Measurements from ENCODE around the gene SPTSSA. TPM values are rescaled to one million over a fixed set of nuclear protein-coding genes. Genes with fewer than 3 reads are reported as not detected.
"Not testable (repeated sequence)": the region's sequence is repeated elsewhere in the genome, so short reads cannot be mapped to it uniquely, and the experiment has no call there.

Gene SPTSSA
- polyA plus RNA-seq, 1 donor, result 21.6 TPM

- no peak for DNase-seq (ENCODE audit: low read depth)
These were observed 35.4 kb downstream of the SPTSSA start for GRCh38 chr14:34426313-34427295.

DNA sequence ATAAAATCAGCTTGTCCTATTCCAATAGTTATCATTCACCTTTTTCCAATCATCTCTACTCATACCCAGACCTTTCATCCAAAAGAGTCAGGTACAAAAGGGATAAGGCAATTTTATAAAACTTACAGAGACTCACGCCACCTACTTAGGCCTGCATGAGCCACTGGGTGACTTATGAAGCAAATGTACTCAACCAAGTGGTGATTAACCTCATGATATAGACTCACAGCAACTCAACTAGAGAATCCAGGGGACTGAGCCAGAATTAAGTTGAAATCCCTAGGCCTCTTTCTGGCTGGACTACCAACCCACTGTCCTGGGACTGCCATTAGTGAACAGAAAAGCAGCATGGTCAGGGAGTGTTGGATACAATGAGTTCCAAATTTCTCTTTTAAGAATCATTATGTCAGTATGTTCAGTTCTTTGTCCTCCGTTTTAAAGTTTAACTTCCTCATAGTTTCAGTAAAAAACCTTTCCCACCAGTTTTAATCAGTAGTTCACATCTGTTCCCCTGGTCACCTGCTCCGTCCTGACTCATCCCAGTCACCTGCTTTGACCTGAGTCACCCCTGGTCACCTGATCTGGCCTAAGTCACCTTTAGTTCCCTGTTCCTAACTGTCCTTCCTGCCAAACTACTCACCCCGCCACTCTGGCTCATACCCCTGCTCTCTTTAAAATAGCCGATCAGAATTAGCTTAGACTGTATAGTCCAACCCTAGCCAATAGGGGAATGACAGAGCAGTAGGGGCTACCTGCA lies 36.8 kb downstream of the SPTSSA start:
- DNase-seq (ENCODE audit: low read depth), result no peak

DNA sequence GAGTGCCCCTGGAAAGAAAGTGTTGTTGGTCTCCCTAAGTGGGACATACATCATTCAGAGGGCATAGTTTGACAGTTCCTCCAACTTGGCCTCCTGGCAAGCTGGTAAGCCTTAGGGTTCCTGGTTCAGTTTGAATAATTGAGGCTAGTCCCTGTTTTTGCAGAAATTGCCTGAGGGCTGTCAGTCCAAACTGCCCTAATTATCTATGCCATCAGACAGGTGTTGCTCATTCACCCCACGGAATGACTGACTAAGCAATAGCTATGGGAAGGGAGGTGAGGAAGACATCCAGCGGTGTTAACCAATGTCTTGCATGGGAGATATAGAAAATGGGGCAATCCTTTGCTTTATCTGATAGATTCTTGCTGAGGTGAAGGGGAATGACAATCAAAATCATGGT lies 37.6 kb downstream of the SPTSSA start:
- DNase-seq (ENCODE audit: low read depth), result no peak

GRCh38 chr14:34423445-34423844 lies 38.6 kb downstream of the SPTSSA start:
- no peak for DNase-seq (ENCODE audit: low read depth)

DNA sequence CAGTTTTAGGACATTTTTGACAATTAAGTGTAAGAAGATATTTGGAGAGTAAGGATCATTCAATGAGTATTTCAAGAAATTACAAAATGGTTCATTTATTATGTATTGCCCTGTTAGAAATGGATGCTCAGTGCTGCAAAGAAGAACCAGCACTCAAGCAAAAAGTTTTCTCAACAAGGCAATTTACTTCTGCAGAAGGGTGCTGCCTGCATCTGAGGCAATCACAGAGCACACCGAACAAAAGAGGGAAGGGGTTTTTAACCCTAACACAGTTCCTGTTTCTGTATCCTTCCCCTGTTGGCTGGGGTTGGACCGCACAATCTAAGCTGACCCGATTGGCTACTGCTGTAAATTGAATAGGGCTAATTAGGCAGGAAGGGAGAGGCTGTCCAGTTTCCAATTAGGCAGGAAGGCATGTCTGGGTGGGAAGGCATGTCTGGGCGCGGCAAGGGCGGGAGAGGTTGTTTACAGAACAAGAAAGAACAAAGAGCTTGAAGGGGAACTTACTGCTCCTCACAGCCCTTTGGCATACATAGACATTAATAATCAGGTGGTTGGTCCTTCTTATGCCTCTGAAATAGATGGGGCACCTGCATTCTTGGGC lies 41.4 kb downstream of the SPTSSA start:
- DNase-seq (ENCODE audit: low read depth), result no peak

GRCh38 chr14:34409721-34410120 lies 52.3 kb downstream of the SPTSSA start:
- DNase-seq (ENCODE audit: low read depth), result no peak

DNA sequence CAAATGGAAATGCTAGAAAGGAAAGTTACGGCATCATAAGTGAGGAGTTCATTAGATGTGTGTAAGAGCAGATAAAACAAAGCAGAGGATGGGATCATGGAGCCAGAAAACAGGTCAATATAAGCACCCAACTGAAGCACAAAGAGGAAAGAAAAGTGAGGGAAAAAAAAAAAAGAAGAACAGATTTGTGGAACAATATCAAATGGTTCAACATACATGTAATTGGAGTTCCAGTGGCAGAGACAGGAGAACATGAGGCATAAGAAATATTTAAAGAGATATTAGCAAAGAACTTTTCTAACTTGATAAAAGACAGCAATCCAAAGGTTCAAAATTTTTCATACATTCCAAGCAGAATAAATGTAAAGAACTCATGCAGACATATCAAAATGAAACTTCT lies 54.1 kb downstream of the SPTSSA start:
- no peak for DNase-seq (ENCODE audit: low read depth)

GRCh38 chr14:34404416-34404815 lies 57.6 kb downstream of the SPTSSA start:
- no peak for DNase-seq (ENCODE audit: low read depth)

- no peak for DNase-seq (ENCODE audit: low read depth)
These were observed 58.4 kb downstream of the SPTSSA start for GRCh38 chr14:34403646-34404045.

DNA sequence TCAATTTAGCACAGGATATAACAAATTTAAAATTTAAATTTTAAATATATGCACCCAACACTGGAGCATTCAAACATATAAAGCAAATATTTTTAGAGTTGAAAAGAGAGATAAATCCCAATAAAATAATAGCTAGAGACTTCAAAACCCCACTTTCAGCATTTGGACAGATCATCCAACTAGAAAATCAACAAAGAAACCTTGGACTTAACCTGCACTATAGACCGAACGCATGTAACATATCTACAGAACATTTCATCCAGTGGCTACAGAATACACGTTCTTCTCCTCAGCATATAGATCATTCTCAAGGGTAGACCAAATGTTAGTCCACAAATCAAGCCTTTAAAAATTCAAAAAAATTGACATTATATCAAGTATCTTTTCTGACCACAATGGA lies 64.0 kb downstream of the SPTSSA start:
- no peak for DNase-seq (ENCODE audit: low read depth)

DNA sequence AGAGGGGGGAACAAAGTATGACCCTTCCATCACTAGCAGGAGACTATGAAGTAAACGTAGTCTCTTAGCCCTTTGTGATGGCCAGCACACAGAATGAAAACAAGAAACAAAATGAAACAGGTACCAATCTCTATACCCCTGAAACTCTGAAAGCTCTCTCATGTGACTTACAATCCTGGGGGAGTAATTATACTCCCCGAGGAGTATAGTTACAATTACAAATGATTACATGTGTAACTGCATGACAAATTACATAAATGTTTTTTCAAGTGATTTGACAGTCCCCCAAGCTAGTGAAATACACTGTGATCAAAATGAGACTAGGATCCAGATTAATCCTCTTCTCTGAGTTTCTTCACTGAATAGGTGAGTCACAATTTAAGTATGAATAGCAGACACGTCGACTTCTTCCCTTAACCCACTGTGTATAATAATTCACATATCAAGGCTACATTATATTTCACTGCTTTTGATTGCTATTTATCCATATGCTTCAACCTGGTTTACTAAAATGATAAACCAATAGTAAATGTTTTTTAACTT lies 74.0 kb downstream of the SPTSSA start:
- DNase-seq (ENCODE audit: low read depth), result no peak

GRCh38 chr14:34386865-34387485 lies 75.1 kb downstream of the SPTSSA start:
- DNase-seq (ENCODE audit: low read depth), result no peak

DNA sequence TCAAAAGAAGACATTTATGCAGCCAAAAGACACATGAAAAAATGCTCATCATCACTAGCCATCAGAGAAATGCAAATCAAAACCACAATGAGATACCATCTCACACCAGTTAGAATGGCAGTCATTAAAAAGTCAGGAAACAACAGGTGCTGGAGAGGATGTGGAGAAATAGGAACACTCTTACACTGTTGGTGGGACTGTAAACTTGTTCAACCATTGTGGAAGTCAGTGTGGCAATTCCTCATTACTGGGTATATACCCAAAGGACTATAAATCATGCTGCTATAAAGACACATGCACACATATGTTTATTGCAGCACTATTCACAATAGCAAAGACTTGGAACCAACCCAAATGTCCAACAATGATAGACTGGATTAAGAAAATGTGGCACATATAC lies 76.2 kb downstream of the SPTSSA start:
- not testable (repeated sequence) for DNase-seq (ENCODE audit: low read depth)

GRCh38 chr14:34383839-34384238 lies 78.2 kb downstream of the SPTSSA start:
- DNase-seq (ENCODE audit: low read depth), result no peak

Other genes starting within 250 kb of the SPTSSA start
- 32.0 TPM for gene EAPP, start 77.5 kb upstream of the SPTSSA start, polyA plus RNA-seq (ENCODE audit: insufficient read length)
- gene SNX6, start 167.9 kb upstream of the SPTSSA start, polyA plus RNA-seq (ENCODE audit: insufficient read length), result 68.1 TPM

Measured in forelimb muscle (tissue), 1 donor.